ENCODE data around the gene CCDC34. TPM values are rescaled to one million over a fixed set of nuclear protein-coding genes. Genes with fewer than 3 reads are reported as not detected.

CCDC34 gene
- total and polyA plus RNA-seq, 2 of the 4 experiments (the other 2 are of a cell fraction), result 2.5 to 4.5 TPM

DNA sequence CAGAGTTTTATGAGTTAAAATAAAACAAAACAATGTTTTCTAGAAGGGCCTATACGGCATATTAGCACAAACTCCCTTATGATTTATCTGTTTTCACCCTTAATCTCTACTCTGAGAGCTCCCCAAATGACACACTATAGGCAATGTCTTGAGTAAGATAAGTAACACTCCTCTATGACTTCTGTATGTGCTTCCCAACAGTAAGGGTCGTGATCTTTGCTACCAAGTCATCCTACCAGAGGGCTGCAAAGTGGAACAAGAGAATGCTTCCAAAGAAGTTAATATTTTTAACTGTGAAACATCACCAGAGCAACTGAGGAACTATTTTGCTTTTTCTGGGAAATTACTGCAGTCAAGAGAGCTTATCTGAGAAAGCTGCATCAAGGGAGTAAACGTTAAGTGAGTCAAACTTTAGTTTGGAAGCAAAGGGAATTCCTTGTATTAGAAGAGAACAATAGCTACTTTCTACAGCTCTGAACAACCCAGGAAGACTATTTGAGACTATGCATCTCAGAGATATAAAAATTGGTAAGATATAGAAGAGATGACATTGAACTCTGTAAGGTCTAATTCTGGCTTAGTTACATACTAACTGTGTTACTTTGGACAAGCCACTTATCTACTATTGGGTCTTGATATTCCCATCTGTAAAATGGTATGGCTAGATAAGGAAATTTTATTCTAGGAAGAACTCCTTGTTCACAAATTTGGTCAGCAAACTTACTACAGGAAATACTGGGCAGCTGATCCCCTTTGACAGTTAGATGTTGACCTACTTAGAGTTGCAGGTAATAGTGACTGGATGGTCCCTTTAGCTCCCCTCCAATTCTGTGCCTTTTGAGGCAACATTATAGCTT is 43.7 kb upstream of the CCDC34 start:
- no peak overlapping the region for H2AFZ ChIP-seq (replicated peaks; ENCODE audit: low read length, poor library complexity)
- no peak overlapping the region for H3K14ac ChIP-seq (replicated peaks; ENCODE audit: low read depth, low read length)
- ATAC-seq (ENCODE audit: low read depth), result no peak
- no peak overlapping the region for H3K56ac ChIP-seq (ENCODE audit: extremely low read depth, insufficient read depth, low read length)
- in situ Hi-C loops (cut with MboI; ENCODE audit: low sequenced_read_pairs), result no loop called here
- POLR2A ChIA-PET (ENCODE audit: unreplicated experiment), result no interaction called here
- no peak overlapping the region for H2BK120ac ChIP-seq (ENCODE audit: low read depth, low read length)
- no peak overlapping the region for H2AK9ac ChIP-seq (replicated peaks; ENCODE audit: low read depth, low read length, poor library complexity)
- H3K4me2 ChIP-seq (ENCODE audit: low read depth, low read length), result no peak overlapping the region
- no peak overlapping the region for H4K91ac ChIP-seq (ENCODE audit: insufficient read depth, low read depth, low read length)
- H2BK20ac ChIP-seq (ENCODE audit: low read depth, low read length), result no peak overlapping the region
- H3K4ac ChIP-seq (ENCODE audit: low read depth, low read length), result no peak overlapping the region
- no peaks in the 10 kb centered on the region for H3K27me3 ChIP-seq (ENCODE audit: control insufficient read depth, insufficient read depth, low read length)
- no peaks in the 10 kb centered on the region for H3K4me1 ChIP-seq (ENCODE audit: control insufficient read depth, insufficient read depth, low read length)
- no peak overlapping the region for H3K9ac ChIP-seq (ENCODE audit: low read depth, low read length)
- H4K5ac ChIP-seq (ENCODE audit: low read depth, low read length), result no peak overlapping the region
- no peaks in the 10 kb centered on the region for H3K9me3 ChIP-seq (ENCODE audit: control insufficient read depth, insufficient read depth, low read length)
- H3K4me3 ChIP-seq (ENCODE audit: insufficient read depth, low read depth, low read length), result no peak overlapping the region
- WGBS, 2 experiments (ENCODE audit: extremely low coverage in 2 of 2, insufficient read length in 1 of 2), result no CpG with 5 or more reads among the region's 3 CpGs
- H3K36me3 ChIP-seq (ENCODE audit: control insufficient read depth, insufficient read depth, low read length), result no peaks in the 10 kb centered on the region
- H3K9me1 ChIP-seq (ENCODE audit: insufficient read depth, low read length), result no peaks in the 10 kb centered on the region
- no peaks in the 10 kb centered on the region for H4K20me1 ChIP-seq (ENCODE audit: insufficient read depth, low read length)
- H3K23ac ChIP-seq (ENCODE audit: low read depth, low read length), result no peak overlapping the region
- H2BK5ac ChIP-seq (ENCODE audit: low read depth, low read length, poor library complexity, severe bottlenecking), result no peak overlapping the region
- no peaks in the 10 kb centered on the region for H3K79me1 ChIP-seq (ENCODE audit: low read depth in 1 of 2, low read length in 2 of 2)
- no peak overlapping the region for H3K18ac ChIP-seq (ENCODE audit: low read depth, low read length)
- no peak overlapping the region for H4K8ac ChIP-seq (ENCODE audit: low read depth in 2 of 2, low read length in 2 of 2)
- no peak for DNase-seq
- dilution Hi-C loops (cut with HindIII; ENCODE audit: low sequenced_read_pairs, unreplicated experiment), result no loop called here
- H2AK5ac ChIP-seq (ENCODE audit: low read depth, low read length), result no peak overlapping the region
- TF ChIP-seq, protein P1, sequence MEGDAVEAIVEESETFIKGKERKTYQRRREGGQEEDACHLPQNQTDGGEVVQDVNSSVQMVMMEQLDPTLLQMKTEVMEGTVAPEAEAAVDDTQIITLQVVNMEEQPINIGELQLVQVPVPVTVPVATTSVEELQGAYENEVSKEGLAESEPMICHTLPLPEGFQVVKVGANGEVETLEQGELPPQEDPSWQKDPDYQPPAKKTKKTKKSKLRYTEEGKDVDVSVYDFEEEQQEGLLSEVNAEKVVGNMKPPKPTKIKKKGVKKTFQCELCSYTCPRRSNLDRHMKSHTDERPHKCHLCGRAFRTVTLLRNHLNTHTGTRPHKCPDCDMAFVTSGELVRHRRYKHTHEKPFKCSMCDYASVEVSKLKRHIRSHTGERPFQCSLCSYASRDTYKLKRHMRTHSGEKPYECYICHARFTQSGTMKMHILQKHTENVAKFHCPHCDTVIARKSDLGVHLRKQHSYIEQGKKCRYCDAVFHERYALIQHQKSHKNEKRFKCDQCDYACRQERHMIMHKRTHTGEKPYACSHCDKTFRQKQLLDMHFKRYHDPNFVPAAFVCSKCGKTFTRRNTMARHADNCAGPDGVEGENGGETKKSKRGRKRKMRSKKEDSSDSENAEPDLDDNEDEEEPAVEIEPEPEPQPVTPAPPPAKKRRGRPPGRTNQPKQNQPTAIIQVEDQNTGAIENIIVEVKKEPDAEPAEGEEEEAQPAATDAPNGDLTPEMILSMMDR (conservative IDR thresholded peaks at IDR 0.05; ENCODE audit: low read depth, low read length), result no peak
- no peak for TF ChIP-seq CHD1 (IDR thresholded peaks at IDR 0.05; ENCODE audit: low read depth, low read length)
- TF ChIP-seq RCOR1 (IDR thresholded peaks at IDR 0.05; ENCODE audit: insufficient replicate concordance, low read length), result no peak
- no peak for TF ChIP-seq SMC3 (IDR thresholded peaks at IDR 0.05; ENCODE audit: low read depth, low read length)
- no peak for TF ChIP-seq RAD21 (IDR thresholded peaks at IDR 0.05; ENCODE audit: low read length)
- TF ChIP-seq MAFK (IDR thresholded peaks at IDR 0.05; ENCODE audit: low read depth, low read length), result no peak
- no peak for TF ChIP-seq NFE2L2 (IDR thresholded peaks at IDR 0.05; ENCODE audit: low read depth, low read length)
- TF ChIP-seq MXI1 (IDR thresholded peaks at IDR 0.05; ENCODE audit: borderline replicate concordance, low read depth, low read length), result no peak
- TF ChIP-seq BHLHE40 (IDR thresholded peaks at IDR 0.05; ENCODE audit: low read depth, low read length), result no peak
- no peak for TF ChIP-seq ELK1 (IDR thresholded peaks at IDR 0.05; ENCODE audit: borderline replicate concordance, low read depth, low read length)
- no peak for TF ChIP-seq RFX5 (IDR thresholded peaks at IDR 0.05; ENCODE audit: low read depth, low read length)
- TF ChIP-seq POLR2A (IDR thresholded peaks at IDR 0.05; ENCODE audit: low read depth, low read length), result no peak
- TF ChIP-seq MAZ (IDR thresholded peaks at IDR 0.05; ENCODE audit: borderline replicate concordance, low read depth, low read length), result no peak
- no peak for TF ChIP-seq FOS (IDR thresholded peaks at IDR 0.05; ENCODE audit: low read depth, low read length)
- TF ChIP-seq USF2 (IDR thresholded peaks at IDR 0.05; ENCODE audit: low read depth, low read length), result no peak
- TF ChIP-seq CEBPB (IDR thresholded peaks at IDR 0.05; ENCODE audit: low read depth, low read length), result no peak
- no peak overlapping the region for H3K27ac ChIP-seq (ENCODE audit: insufficient read depth, low read length)
- intact Hi-C loops (cut with micrococcal nuclease), result no loop called here
- no peak overlapping the region for H2BK15ac ChIP-seq (ENCODE audit: low read depth, low read length)
- no TSS peak for BruUV-seq (replicated peaks)
- CTCF ChIA-PET, result no interaction called here

Measured in IMR-90 (cell line).